GM21526 (cell line): ENCODE measurements around the gene PAK1IP1.
"Not testable (repeated sequence)": the region's sequence is repeated elsewhere in the genome, so short reads cannot be mapped to it uniquely, and the experiment has no call there.

Experiments used
- ATAC-seq: cut with Tn5 transposase; IDR thresholded peaks from one replicate; pipeline ENCODE4 v1.9.1; 2021; ENCODE audit warnings: moderate library complexity; ENCODE audit not compliant: unreplicated experiment, low FRiP score

PAK1IP1 gene

GRCh38 chr6:10694302-10695085, at the start of gene PAK1IP1, which contains the start of gene C6orf52:
Gene PAK1IP1 (plus strand): TSS chr6:10694972. CDS start chr6:10694986, 14 bp downstream.
Gene C6orf52 (minus strand): TSS chr6:10694616. CDS start chr6:10687550, 7,066 bp downstream.
- ATAC-seq, result peak; percentile 95

GRCh38 chr6:10655508-10656055, 39.2 kb upstream of the PAK1IP1 start:
- ATAC-seq, result no peak

- no peak for ATAC-seq
These were observed 35.7 kb upstream of the PAK1IP1 start for GRCh38 chr6:10658910-10659698.

- no peak for ATAC-seq
These were observed 34.9 kb upstream of the PAK1IP1 start for GRCh38 chr6:10659699-10660348.

GRCh38 chr6:10660431-10661191, 34.2 kb upstream of the PAK1IP1 start:
- not testable (repeated sequence) for ATAC-seq

- ATAC-seq, result no peak
These were observed 32.6 kb upstream of the PAK1IP1 start for GRCh38 chr6:10662207-10662606.

- no peak for ATAC-seq
These were observed 32.0 kb upstream of the PAK1IP1 start for GRCh38 chr6:10662742-10663141.

GRCh38 chr6:10665595-10665994, 29.2 kb upstream of the PAK1IP1 start:
- ATAC-seq, result not testable (repeated sequence)

GRCh38 chr6:10668126-10668917, 26.4 kb upstream of the PAK1IP1 start:
- ATAC-seq, result no peak

GRCh38 chr6:10676403-10676802, 18.4 kb upstream of the PAK1IP1 start:
- ATAC-seq, result no peak

GRCh38 chr6:10678456-10678855, 16.3 kb upstream of the PAK1IP1 start:
- no peak for ATAC-seq

- ATAC-seq, result no peak
These were observed 13.0 kb upstream of the PAK1IP1 start for GRCh38 chr6:10681795-10682194.

GRCh38 chr6:10682355-10682988, 12.3 kb upstream of the PAK1IP1 start:
- ATAC-seq, result no peak

- no peak for ATAC-seq
These were observed 10.2 kb upstream of the PAK1IP1 start for GRCh38 chr6:10684618-10685017.

GRCh38 chr6:10685092-10685915, 9.5 kb upstream of the PAK1IP1 start:
- ATAC-seq, result no peak

GRCh38 chr6:10686901-10687300, 7.9 kb upstream of the PAK1IP1 start:
- ATAC-seq, result no peak

- no peak for ATAC-seq
These were observed 7.2 kb upstream of the PAK1IP1 start for GRCh38 chr6:10687582-10687981.
